GM12872 (cell line): Measurements from ENCODE around the gene ERICH6B.

ENCODE experiments used
- TF ChIP-seq, protein P1 (sequence below): IDR thresholded peaks from 3 replicates; pipeline ENCODE4 v1.5.1; 2011; ENCODE audit warnings: low read depth, mild to moderate bottlenecking, low read length, moderate library complexity; ENCODE audit not compliant: insufficient read depth

The ERICH6B gene

DNA sequence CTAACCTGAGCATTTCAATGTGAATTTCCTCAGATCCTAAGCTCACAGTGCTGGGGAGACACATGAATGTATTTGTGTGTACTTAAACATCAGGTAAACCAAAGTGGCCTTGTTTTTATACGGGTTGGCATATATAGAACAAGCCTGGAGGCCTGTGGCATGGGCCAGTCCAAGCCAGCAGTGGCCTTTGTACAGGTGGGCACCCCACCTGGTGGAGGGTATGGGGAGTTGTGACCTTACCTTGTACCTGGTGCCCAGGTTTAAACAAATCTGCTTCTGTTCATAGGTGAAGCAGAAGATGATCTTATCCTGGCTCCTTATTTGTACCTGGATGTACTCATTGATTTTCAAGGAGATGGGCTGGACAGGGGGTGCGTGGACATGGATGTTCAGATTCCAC lies 71.0 kb downstream of the ERICH6B start:
- TF ChIP-seq, protein P1, sequence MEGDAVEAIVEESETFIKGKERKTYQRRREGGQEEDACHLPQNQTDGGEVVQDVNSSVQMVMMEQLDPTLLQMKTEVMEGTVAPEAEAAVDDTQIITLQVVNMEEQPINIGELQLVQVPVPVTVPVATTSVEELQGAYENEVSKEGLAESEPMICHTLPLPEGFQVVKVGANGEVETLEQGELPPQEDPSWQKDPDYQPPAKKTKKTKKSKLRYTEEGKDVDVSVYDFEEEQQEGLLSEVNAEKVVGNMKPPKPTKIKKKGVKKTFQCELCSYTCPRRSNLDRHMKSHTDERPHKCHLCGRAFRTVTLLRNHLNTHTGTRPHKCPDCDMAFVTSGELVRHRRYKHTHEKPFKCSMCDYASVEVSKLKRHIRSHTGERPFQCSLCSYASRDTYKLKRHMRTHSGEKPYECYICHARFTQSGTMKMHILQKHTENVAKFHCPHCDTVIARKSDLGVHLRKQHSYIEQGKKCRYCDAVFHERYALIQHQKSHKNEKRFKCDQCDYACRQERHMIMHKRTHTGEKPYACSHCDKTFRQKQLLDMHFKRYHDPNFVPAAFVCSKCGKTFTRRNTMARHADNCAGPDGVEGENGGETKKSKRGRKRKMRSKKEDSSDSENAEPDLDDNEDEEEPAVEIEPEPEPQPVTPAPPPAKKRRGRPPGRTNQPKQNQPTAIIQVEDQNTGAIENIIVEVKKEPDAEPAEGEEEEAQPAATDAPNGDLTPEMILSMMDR, result no peak

DNA sequence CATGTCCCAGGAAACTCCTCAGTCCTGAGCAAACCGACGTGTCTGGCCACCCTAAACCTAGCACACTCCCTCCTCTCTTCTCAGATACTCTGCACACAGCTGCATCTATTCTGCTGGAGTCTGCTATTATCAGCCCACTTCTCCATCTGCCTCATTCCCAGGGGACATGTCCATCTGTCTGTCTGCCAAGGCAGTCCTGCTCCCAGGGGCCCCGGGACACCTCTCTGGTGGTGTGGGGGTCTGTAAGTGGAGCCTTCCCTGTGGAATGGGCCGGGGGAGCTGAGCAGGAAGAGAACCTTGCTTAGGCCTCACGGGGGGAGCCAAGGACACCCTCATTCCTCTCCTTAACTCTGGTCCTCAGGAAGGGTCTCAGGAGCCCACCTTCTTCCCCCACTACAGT lies 72.7 kb downstream of the ERICH6B start:
- TF ChIP-seq, protein P1, result no peak

DNA sequence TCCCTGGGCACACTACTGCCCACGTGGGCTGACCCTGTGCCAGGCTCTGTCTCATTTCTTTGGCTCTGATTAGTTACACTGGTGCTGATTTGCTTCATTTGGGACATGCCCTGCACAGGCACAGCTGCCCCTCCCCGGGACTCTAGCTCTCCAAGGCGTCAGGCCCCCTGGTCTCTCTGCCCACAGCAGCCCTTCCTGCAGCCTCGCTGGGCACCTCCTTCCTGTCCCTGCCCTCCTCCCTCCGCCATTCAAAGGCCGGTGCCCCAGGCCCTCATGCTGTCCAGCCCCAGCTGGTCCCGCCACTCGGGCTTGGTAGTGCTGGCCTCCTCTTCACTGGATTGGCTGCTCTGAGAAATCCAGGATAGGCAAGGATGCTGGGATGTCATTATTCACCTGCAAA lies 73.1 kb downstream of the ERICH6B start:
- TF ChIP-seq, protein P1, result no peak

DNA sequence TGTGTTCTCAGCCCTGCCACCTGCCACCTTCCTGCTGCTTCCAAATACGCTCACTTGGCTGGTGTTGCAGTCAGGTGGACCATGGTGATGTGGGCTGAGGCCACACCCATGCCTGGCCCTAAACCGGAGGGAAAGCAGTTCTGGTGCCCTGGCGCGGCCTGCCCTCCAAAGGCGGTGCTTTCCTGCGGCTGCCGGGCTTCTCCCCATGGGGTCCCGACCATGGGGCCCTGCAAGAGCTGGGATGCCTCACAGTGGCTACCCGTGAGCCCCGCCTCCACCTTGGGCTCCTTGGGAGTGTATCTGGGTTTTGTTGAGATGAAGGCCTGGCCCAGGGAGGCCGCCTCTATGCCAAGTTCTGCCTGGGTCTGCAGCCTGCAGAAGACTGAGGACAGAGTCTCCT lies 73.7 kb downstream of the ERICH6B start:
- TF ChIP-seq, protein P1, result no peak

DNA sequence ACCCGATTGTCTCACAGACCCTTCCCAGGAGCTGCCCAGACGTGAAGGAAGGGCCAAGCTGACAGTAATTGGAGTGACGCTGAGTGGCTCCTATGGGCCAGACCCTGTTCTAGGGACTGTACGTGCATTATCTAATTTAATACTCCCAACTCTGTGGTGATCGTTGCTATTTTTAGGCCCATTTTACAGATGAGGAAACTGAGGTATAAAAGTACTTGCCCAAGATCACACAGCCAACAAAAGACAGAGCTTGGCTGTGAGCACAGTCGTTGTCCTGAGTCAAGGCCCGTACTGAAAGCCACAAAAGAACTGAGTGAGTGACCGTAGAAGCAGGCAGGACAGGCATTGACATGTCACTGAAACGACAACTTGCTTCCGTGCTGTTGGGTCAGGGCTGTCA lies 74.7 kb downstream of the ERICH6B start:
- TF ChIP-seq, protein P1, result no peak

DNA sequence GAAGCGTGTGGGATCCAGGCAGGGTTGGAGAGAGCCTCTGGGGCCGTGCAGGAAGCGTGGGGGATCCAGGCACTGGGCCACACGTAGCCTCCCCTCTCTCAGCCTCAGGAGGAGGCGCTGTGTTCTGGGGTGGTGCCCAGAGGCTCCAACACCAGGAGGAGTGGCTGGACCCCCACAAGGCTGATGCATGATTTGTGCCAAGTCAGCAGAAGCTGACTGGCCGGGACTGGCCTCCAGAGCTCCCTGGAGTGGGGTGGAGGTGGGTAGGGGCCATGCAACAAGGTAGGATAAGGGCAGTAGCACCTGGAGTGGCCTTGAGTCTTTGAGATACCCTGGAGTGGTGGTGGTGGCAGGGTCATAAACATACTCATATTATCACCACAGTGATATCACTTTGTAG lies 75.3 kb downstream of the ERICH6B start:
- TF ChIP-seq, protein P1, result no peak

DNA sequence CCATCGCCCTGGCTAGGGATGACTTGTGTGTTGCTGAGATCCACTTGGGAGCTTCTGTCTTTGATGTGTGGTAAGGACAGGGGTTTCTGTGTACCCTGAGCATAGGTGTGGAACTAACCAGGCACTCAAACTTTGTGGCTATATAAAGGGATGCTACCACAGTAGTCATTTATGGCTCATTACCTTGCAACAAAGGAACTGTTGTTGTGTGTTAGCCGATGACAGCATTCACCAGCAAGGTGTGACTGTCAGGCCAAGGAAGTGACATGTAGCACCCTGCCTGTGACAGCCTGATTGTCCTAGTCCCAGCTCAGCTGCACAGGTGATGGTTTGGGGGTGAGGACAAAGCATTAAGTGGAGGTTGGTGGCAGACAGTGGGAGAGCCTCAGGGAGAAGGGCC lies 77.2 kb downstream of the ERICH6B start:
- TF ChIP-seq, protein P1, result no peak

DNA sequence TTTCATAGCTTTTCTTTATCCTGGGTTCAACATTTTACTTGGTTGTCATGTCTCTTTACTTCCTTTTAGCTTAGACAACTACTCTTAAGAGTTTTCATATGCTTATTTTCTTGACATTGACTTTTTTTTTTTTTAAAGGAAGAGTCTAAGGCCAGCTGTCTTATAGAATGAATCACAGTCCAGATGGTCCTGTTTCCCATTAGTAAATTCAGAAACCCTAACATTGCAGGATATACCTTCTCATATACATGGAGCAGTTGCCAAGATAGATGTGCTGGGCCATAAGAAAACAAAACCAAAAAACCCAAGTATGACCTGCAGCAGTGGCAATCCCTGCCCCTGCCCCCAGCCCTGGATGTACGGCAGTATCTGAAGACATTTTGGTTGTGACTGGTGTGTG lies 78.0 kb downstream of the ERICH6B start:
- TF ChIP-seq, protein P1, result no peak
